GM12878 (cell line): ENCODE measurements around the gene ELAVL2. TPM values are rescaled to one million over a fixed set of nuclear protein-coding genes. Genes with fewer than 3 reads are reported as not detected.

Experiments used
- DPF2 ChIP-seq: fragments of 450-650 bp; IDR thresholded peaks from 2 replicates; pipeline ENCODE4 v1.6.1; 2017; ENCODE audit warnings: mild to moderate bottlenecking
- EP300 ChIP-seq, 2 experiments: fragments of 150-350 bp in 1 of 2; IDR thresholded peaks; 2 replicates each; pipeline ENCODE4 v1.6.1; 2011 to 2012; ENCODE audit warnings: low read depth in 2 of 2, low read length in 2 of 2, borderline replicate concordance in 1 of 2, improper control_type of control experiment in 1 of 2, inconsistent platforms in 1 of 2; ENCODE audit not compliant: control insufficient read depth in 1 of 2
- HDAC6 ChIP-seq: fragments of 200-600 bp; sonication (generic); IDR thresholded peaks from one replicate; pipeline ENCODE4 v1.8.0; 2017; ENCODE audit warnings: antibody characterized with exemption; ENCODE audit not compliant: unreplicated experiment
- NFIC ChIP-seq: IDR thresholded peaks from 2 replicates; pipeline ENCODE4 v1.6.1; 2012; ENCODE audit warnings: low read depth, mild to moderate bottlenecking, inconsistent platforms, low read length, moderate library complexity
- SKIL ChIP-seq: fragments of 450-650 bp; IDR thresholded peaks from 2 replicates; pipeline ENCODE4 v1.6.1; 2017; ENCODE audit warnings: mild to moderate bottlenecking, low read depth, inconsistent platforms; ENCODE audit not compliant: poor library complexity, severe bottlenecking
- ZBTB40 ChIP-seq: fragments of 450-650 bp; IDR thresholded peaks from 2 replicates; pipeline ENCODE4 v1.6.1; 2016; ENCODE audit warnings: mild to moderate bottlenecking, moderate library complexity, borderline replicate concordance
- ZNF274 ChIP-seq: IDR thresholded peaks from one replicate; pipeline ENCODE4 v1.8.0; 2011; ENCODE audit not compliant: insufficient read length, insufficient read depth
- polyA plus RNA-seq, 11 experiments: library from polyadenylated mRNA; depleted of rRNA in 4 of 11; unstranded in 6 of 11; stranded (reverse) in 5 of 11; fragments of >200 nt; fragmentation: Nextera tagmentation in 4 of 11; fragmentation: Illumina TruSeq in 1 of 11; extraction: Ambion mirVana in 4 of 11; extraction: Trizol in 1 of 11; gene quantifications; 1 replicate in 1 of 11; 2 replicates in 10 of 11; pipeline versions ENCODE4 v1.2.1 to v1.2.3, GENCODE V29; 2011 to 2016; ENCODE audit warnings: inconsistent platforms in 2 of 11, missing spikeins in 2 of 11, low read depth in 1 of 11
- total RNA-seq, 4 experiments: library from RNA; depleted of rRNA in 3 of 4; stranded (reverse); fragments of >200 nt in 3 of 4; fragmentation: Illumina TruSeq in 1 of 4; extraction: Trizol in 1 of 4; gene quantifications; 2 replicates each; pipeline versions ENCODE4 v1.2.1 to v1.2.3, GENCODE V29; 2013 to 2021

ELAVL2 gene
- total and polyA plus RNA-seq, 10 of the 15 experiments (the other 5 are each of a cell fraction or from before 2014, with no cell fraction given) = 0.24 to 2.6 (median 0.76) TPM

GRCh38 chr9:23821375-23822181, 4.5 kb downstream of the ELAVL2 start (continued):
- no peak for TF ChIP-seq SKIL
- TF ChIP-seq HDAC6 = no peak
- TF ChIP-seq ZNF274 = no peak
- TF ChIP-seq DPF2 = no peak
- no peak for TF ChIP-seq ZBTB40
- no peak for TF ChIP-seq EP300 (IDR thresholded peaks at IDR 0.05; ENCODE audit: borderline replicate concordance in 1 of 2, control insufficient read depth in 1 of 2, low read depth in 2 of 2, low read length in 2 of 2)
- TF ChIP-seq NFIC = no peak
